GM12878 (cell line): ENCODE measurements around the gene MEMO1. TPM values are rescaled to one million over a fixed set of nuclear protein-coding genes. Genes with fewer than 3 reads are reported as not detected.

Source experiments
- ATAC-seq: fragments of 200-7000 bp; cut with Tn5 transposase; 3 replicates; pipeline ENCODE4 v1.9.1; 2020; ENCODE audit warnings: mild to moderate bottlenecking, moderate library complexity
- BruUV-seq: library from RNA; stranded (reverse); fragments of 400-500 nt; replicated peaks from 2 replicates; lab custom pipeline; 2021; lab: Mats Ljungman, UMichigan
- CTCF ChIA-PET: fragments of 300-600 bp; sonication (Branson Sonifier 250); formaldehyde crosslinking; extraction: SDS; loops from one replicate; lab custom pipeline; 2021; ENCODE audit warnings: inconsistent platforms; lab: Yijun Ruan, JAX
- POLR2A ChIA-PET: fragments of 350-600 bp; formaldehyde crosslinking; extraction: SDS; loops from one replicate; lab custom pipeline; 2021; ENCODE audit warnings: inconsistent platforms; lab: Charles Lee
- RAD21 ChIA-PET: fragments of 300-600 bp; sonication (Branson Sonifier 250); formaldehyde crosslinking; loops from one replicate; lab custom pipeline; 2023; ENCODE audit warnings: antibody characterized with exemption; ENCODE audit not compliant: unreplicated experiment; lab: Charles Lee
- SMC1A ChIA-PET: fragments of 300-600 bp; sonication (Branson Sonifier 250); formaldehyde crosslinking; loops from one replicate; lab custom pipeline; 2023; ENCODE audit not compliant: unreplicated experiment, uncharacterized antibody; lab: Charles Lee
- DNase-seq: peaks from one replicate; pipeline ENCODE4 v3.0.0-alpha.2; 2011; ENCODE audit warnings: low read depth, low spot score
- FAIRE-seq: peaks from 3 replicates; lab custom pipeline; 2011; peaks lifted over from hg19 to GRCh38; lab: Jason Lieb, UNC
- H2AFZ ChIP-seq: 2 replicates; pipeline ENCODE4 v1.6.0; 2011; ENCODE audit warnings: low read depth, low read length, control low read depth; ENCODE audit not compliant: control insufficient read depth
- H3K27ac ChIP-seq: 2 replicates; pipeline ENCODE4 v1.5.1; 2011; ENCODE audit warnings: control low read depth; ENCODE audit not compliant: control insufficient read depth, insufficient read depth
- H3K27me3 ChIP-seq, 2 experiments: replicated peaks in 1 of 2; 2 replicates each; pipeline versions ENCODE4 v1.6.0 to v1.6.1; 2011; ENCODE audit warnings: low read length in 1 of 2; ENCODE audit not compliant: control insufficient read depth in 2 of 2, insufficient read depth in 2 of 2
- H3K36me3 ChIP-seq, 2 experiments: 2 replicates each; pipeline ENCODE4 v1.5.1; 2011; ENCODE audit warnings: low read length in 1 of 2; ENCODE audit not compliant: control insufficient read depth in 2 of 2, insufficient read depth in 2 of 2
- H3K4me1 ChIP-seq: 2 replicates; pipeline ENCODE4 v1.6.1; 2011; ENCODE audit warnings: mild to moderate bottlenecking, low read length, moderate library complexity, mixed read lengths; ENCODE audit not compliant: control insufficient read depth, insufficient read depth
- H3K4me2 ChIP-seq: 2 replicates; pipeline ENCODE4 v1.6.0; 2011; ENCODE audit warnings: control low read depth; ENCODE audit not compliant: control insufficient read depth, insufficient read depth
- H3K4me3 ChIP-seq: fragments of 200-600 bp; sonication (generic); 2 replicates; pipeline ENCODE4 v1.5.1; 2016
- H3K79me2 ChIP-seq: 2 replicates; pipeline ENCODE4 v1.6.0; 2011; ENCODE audit warnings: low read length; ENCODE audit not compliant: control insufficient read depth, insufficient read depth
- H3K9ac ChIP-seq: 2 replicates; pipeline ENCODE4 v1.8.0; 2011; ENCODE audit warnings: low read length, control low read depth, mixed read lengths; ENCODE audit not compliant: control insufficient read depth, insufficient read depth
- H3K9me3 ChIP-seq: replicated peaks from 3 replicates; pipeline ENCODE4 v1.5.1; 2011; ENCODE audit warnings: mild to moderate bottlenecking, low read length; ENCODE audit not compliant: control insufficient read depth, insufficient read depth
- H4K20me1 ChIP-seq: 2 replicates; pipeline ENCODE4 v1.6.0; 2011; ENCODE audit not compliant: control insufficient read depth, insufficient read depth
- BRCA1 ChIP-seq: IDR thresholded peaks from 2 replicates; pipeline ENCODE4 v1.6.1; 2011; ENCODE audit warnings: low read depth, low read length, improper control_type of control experiment
- CEBPB ChIP-seq, 2 experiments: fragments of 150-350 bp in 1 of 2; IDR thresholded peaks; 2 replicates each; pipeline ENCODE4 v1.6.1; 2012 to 2014; ENCODE audit warnings: low read depth in 2 of 2, low read length in 2 of 2, borderline replicate concordance in 1 of 2, inconsistent platforms in 1 of 2
- EED ChIP-seq: sonication (generic); IDR thresholded peaks from 2 replicates; pipeline ENCODE4 v1.6.1; 2016; ENCODE audit warnings: antibody characterized with exemption, low read depth
- HDAC6 ChIP-seq: fragments of 200-600 bp; sonication (generic); IDR thresholded peaks from one replicate; pipeline ENCODE4 v1.8.0; 2017; ENCODE audit warnings: antibody characterized with exemption; ENCODE audit not compliant: unreplicated experiment
- IRF4 ChIP-seq: IDR thresholded peaks from 2 replicates; pipeline ENCODE4 v1.6.1; 2011; ENCODE audit warnings: low read depth, low read length
- KLF5 ChIP-seq: fragments of 450-650 bp; IDR thresholded peaks from 2 replicates; pipeline ENCODE4 v1.6.1; 2014; ENCODE audit warnings: mild to moderate bottlenecking; ENCODE audit not compliant: partially characterized antibody
- MEF2A ChIP-seq: IDR thresholded peaks from 2 replicates; pipeline ENCODE4 v1.6.1; 2011; ENCODE audit warnings: low read depth, mild to moderate bottlenecking, low read length, moderate library complexity; ENCODE audit not compliant: insufficient read depth
- NFIC ChIP-seq: IDR thresholded peaks from 2 replicates; pipeline ENCODE4 v1.6.1; 2012; ENCODE audit warnings: low read depth, mild to moderate bottlenecking, inconsistent platforms, low read length, moderate library complexity
- NR2C2 ChIP-seq: IDR thresholded peaks from 2 replicates; pipeline ENCODE4 v1.6.1; 2011; ENCODE audit warnings: borderline replicate concordance, low read depth; ENCODE audit not compliant: control insufficient read depth, insufficient read length
- NR2F1 ChIP-seq: fragments of 450-650 bp; conservative IDR thresholded peaks from 2 replicates; pipeline ENCODE4 v1.6.1; 2017; ENCODE audit warnings: mild to moderate bottlenecking
- PAX5 ChIP-seq: IDR thresholded peaks from 2 replicates; pipeline ENCODE4 v1.6.1; 2011; ENCODE audit warnings: low read depth, low read length, borderline replicate concordance
- PML ChIP-seq: IDR thresholded peaks from 2 replicates; pipeline ENCODE4 v1.6.1; 2012; ENCODE audit warnings: low read length, inconsistent platforms
- POLR2AphosphoS5 ChIP-seq: IDR thresholded peaks from 2 replicates; pipeline ENCODE4 v1.6.1; 2011; ENCODE audit warnings: mild to moderate bottlenecking, low read length, inconsistent platforms
- POU2F2 ChIP-seq: IDR thresholded peaks from 3 replicates; pipeline ENCODE4 v1.6.1; 2011; ENCODE audit warnings: low read depth, mild to moderate bottlenecking, low read length, borderline replicate concordance
- RB1 ChIP-seq: fragments of 450-650 bp; formaldehyde crosslinking; IDR thresholded peaks from 2 replicates; pipeline ENCODE4 v1.6.1; 2017; ENCODE audit warnings: mild to moderate bottlenecking, borderline replicate concordance
- SIX5 ChIP-seq: IDR thresholded peaks from 2 replicates; pipeline ENCODE4 v1.6.1; 2011; ENCODE audit warnings: mild to moderate bottlenecking, low read depth, low read length, moderate library complexity; ENCODE audit not compliant: severe bottlenecking
- SRF ChIP-seq, 2 experiments: IDR thresholded peaks; 2 replicates each; pipeline ENCODE4 v1.6.1; 2011; ENCODE audit warnings: low read depth in 2 of 2, low read length in 2 of 2, mild to moderate bottlenecking in 1 of 2, moderate library complexity in 1 of 2
- STAT3 ChIP-seq: IDR thresholded peaks from 2 replicates; pipeline ENCODE4 v1.6.1; 2011; ENCODE audit warnings: low read depth, low read length, improper control_type of control experiment
- WRNIP1 ChIP-seq: IDR thresholded peaks from 2 replicates; pipeline ENCODE4 v1.6.1; 2011; ENCODE audit warnings: low read depth, low read length, improper control_type of control experiment, borderline replicate concordance
- ZNF384 ChIP-seq: IDR thresholded peaks from 2 replicates; pipeline ENCODE4 v1.6.1; 2012; ENCODE audit warnings: low read depth, mild to moderate bottlenecking, low read length, improper control_type of control experiment, borderline replicate concordance
- WGBS: methylation state at CpG from one replicate; pipeline ENCODE4 v1.1.6; 2016; ENCODE audit warnings: low lambda C conversion rate; ENCODE audit not compliant: insufficient replicate concordance, insufficient coverage; ENCODE audit errors: missing lambda C conversion rate; 5-methylcytosine and 5-hydroxymethylcytosine counted together
- in situ Hi-C: fragments of 300-500 bp; cut with MboI; formaldehyde crosslinking; loops from 9 replicates; pipeline ENCODE4 v1.14.3; 2018; ENCODE audit warnings: mixed read lengths
- intact Hi-C: fragments of 100-400 bp; cut with micrococcal nuclease; formaldehyde crosslinking; loops from one replicate; pipeline ENCODE4 v1.14.2; 2022; ENCODE audit not compliant: unreplicated experiment
- polyA plus RNA-seq, 11 experiments: library from polyadenylated mRNA; depleted of rRNA in 4 of 11; unstranded in 6 of 11; stranded (reverse) in 5 of 11; fragments of >200 nt; fragmentation: Nextera tagmentation in 4 of 11; fragmentation: Illumina TruSeq in 1 of 11; extraction: Ambion mirVana in 4 of 11; extraction: Trizol in 1 of 11; gene quantifications; 1 replicate in 1 of 11; 2 replicates in 10 of 11; pipeline versions ENCODE4 v1.2.1 to v1.2.3, GENCODE V29; 2011 to 2016; ENCODE audit warnings: inconsistent platforms in 2 of 11, missing spikeins in 2 of 11, low read depth in 1 of 11
- total RNA-seq, 4 experiments: library from RNA; depleted of rRNA in 3 of 4; stranded (reverse); fragments of >200 nt in 3 of 4; fragmentation: Illumina TruSeq in 1 of 4; extraction: Trizol in 1 of 4; gene quantifications; 2 replicates each; pipeline versions ENCODE4 v1.2.1 to v1.2.3, GENCODE V29; 2013 to 2021
- TF ChIP-seq, protein P1 (sequence below): IDR thresholded peaks from 2 replicates; pipeline ENCODE4 v1.6.1; 2011; ENCODE audit warnings: low read depth, mild to moderate bottlenecking, low read length, moderate library complexity, borderline replicate concordance; ENCODE audit errors: extremely low read depth
- TF ChIP-seq, protein P2 (sequence below): IDR thresholded peaks from 2 replicates; pipeline ENCODE4 v1.6.1; 2011; ENCODE audit warnings: mild to moderate bottlenecking, low read depth, low read length, moderate library complexity; ENCODE audit not compliant: insufficient replicate concordance
- TF ChIP-seq, protein P3 (sequence below): IDR thresholded peaks from 2 replicates; pipeline ENCODE4 v1.6.1; 2012; ENCODE audit warnings: low read depth, low read length, improper control_type of control experiment

Gene MEMO1
- total and polyA plus RNA-seq, 10 of the 15 experiments (the other 5 are each of a cell fraction or from before 2014, with no cell fraction given), result 39.8 to 99.1 (median 72.2) TPM

DNA sequence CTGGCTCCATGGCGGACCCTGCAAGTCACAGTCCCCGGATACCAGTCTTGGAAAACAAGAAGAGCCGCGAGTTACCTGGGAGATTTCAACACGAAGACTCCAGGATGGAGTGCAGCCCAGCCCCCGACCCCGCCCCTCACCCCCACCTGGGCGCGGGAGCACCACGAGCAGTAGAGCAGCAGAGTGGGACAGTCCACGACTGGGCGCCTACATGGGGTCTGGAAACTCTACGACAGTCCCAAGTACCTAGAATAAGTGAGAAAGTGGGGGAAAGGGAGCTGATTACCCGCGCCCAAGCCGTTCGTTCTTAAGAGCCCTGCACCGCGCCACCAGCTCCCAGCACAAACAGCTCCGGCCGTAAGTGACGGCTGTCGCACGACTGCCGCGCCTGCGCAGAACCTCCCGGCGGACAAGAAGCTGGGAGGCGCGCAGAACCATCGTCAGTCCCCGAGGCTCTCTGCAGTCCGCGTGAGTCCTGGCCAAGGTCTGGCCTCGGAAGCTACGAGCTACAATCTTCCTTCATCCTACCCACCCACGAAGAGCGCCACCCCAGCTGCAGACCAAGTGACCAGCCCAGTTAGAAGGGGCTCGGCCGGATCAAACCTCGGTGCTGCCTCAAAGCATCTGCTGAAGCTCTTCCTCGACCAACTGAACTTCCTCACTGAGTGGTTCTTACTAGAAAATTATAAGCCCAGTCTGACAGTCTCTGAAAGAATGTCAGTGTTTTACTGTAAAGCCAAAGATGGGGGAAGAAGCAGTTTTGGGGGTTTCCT is 28.8 kb upstream of the MEMO1 start, which contains the start of gene DPY30:
TSS of gene DPY30 (minus strand) at position 359 of the 773 bp plus-strand sequence. CDS start at position 10, 349 bp downstream.
- peak within 1 kb of the TSS; percentile 97 for H3K4me3 ChIP-seq
- ChIA-PET CTCF (interaction anchor here (0.5 to 3.5 kb wide), 12 partner anchors 9 to 275 kb away, joined by 3 to 29 read pairs (median 4); partner anchors contain the start of gene SPAST), RAD21 (interaction anchor here (0.6 to 1.9 kb wide), 13 partner anchors 16 to 170 kb away, joined by 3 to 39 read pairs (median 3); partner anchors contain the start of genes SLC30A6 and SPAST), POLR2A (interaction anchor here (0.8 to 3.3 kb wide), 14 partner anchors 10 to 152 kb away, joined by 3 to 31 read pairs (median 6); partner anchors contain the start of genes SLC30A6 and SPAST), SMC1A (interaction anchor here (0.7 to 4.6 kb wide), 24 partner anchors 12 to 159 kb away, joined by 3 to 19 read pairs (median 4); partner anchors contain the start of genes MEMO1 and SPAST)
- intact Hi-C loops, result no loop called here
- no peaks in the 10 kb centered on the region for H4K20me1 ChIP-seq
- H3K4me2 ChIP-seq, result peak within 1 kb of the TSS; percentile 91
- peaks cover 5% of the 10 kb centered on the region for H3K79me2 ChIP-seq
- no peaks in the 10 kb centered on the region for H3K36me3 ChIP-seq
- WGBS, result under 1% methylated on average over 43 of the region's 43 CpGs
- H3K9me3 ChIP-seq, result no peaks in the 10 kb centered on the region
- no peaks in the 10 kb centered on the region for H3K27me3 ChIP-seq
- H2AFZ ChIP-seq, result peak within 1 kb of the TSS; percentile 98
- peak within 1 kb of the TSS; percentile 67 for H3K27ac ChIP-seq
- peak within 1 kb of the TSS; percentile 68 for H3K9ac ChIP-seq
- DNase-seq (peak; percentile 62), FAIRE-seq (peak; percentile 81), ATAC-seq (peak; percentile 98)
- no peaks in the 10 kb centered on the region for H3K4me1 ChIP-seq
- no TSS peak for BruUV-seq
- in situ Hi-C loops, result no loop called here
- TF ChIP-seq HDAC6, result no peak
- TF ChIP-seq BRCA1, result no peak
- peak; percentile 41; the same call in 1 of the 2 replicates for TF ChIP-seq IRF4
- TF ChIP-seq POU2F2, result peak; percentile 86
- peak; percentile 98 for TF ChIP-seq PML
- TF ChIP-seq EED, result no peak
- TF ChIP-seq SRF (IDR thresholded peaks at IDR 0.05; ENCODE audit: low read depth in 2 of 2, low read length in 2 of 2), result peak; percentile 73 to 92
- no peak for TF ChIP-seq ZNF384
- no peak for TF ChIP-seq CEBPB (IDR thresholded peaks at IDR 0.05; ENCODE audit: borderline replicate concordance in 1 of 2, low read depth in 2 of 2, low read length in 2 of 2)
- peak; percentile 7 for TF ChIP-seq SIX5
- TF ChIP-seq, protein P1, sequence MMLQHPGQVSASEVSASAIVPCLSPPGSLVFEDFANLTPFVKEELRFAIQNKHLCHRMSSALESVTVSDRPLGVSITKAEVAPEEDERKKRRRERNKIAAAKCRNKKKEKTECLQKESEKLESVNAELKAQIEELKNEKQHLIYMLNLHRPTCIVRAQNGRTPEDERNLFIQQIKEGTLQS, result peak; percentile 35; the same call in 1 of the 2 replicates
- TF ChIP-seq, protein P2, sequence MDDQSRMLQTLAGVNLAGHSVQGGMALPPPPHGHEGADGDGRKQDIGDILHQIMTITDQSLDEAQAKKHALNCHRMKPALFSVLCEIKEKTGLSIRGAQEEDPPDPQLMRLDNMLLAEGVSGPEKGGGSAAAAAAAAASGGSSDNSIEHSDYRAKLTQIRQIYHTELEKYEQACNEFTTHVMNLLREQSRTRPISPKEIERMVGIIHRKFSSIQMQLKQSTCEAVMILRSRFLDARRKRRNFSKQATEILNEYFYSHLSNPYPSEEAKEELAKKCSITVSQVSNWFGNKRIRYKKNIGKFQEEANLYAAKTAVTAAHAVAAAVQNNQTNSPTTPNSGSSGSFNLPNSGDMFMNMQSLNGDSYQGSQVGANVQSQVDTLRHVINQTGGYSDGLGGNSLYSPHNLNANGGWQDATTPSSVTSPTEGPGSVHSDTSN, result peak; percentile 24
- peak; percentile 99 for TF ChIP-seq POLR2AphosphoS5
- peak; percentile 81 for TF ChIP-seq KLF5
- TF ChIP-seq NR2F1, result no peak
- no peak for TF ChIP-seq NR2C2
- peak; percentile 55; the same call in 1 of the 2 replicates for TF ChIP-seq PAX5
- peak; percentile 87; the same call in 1 of the 2 replicates for TF ChIP-seq RB1
- no peak for TF ChIP-seq NFIC
- TF ChIP-seq WRNIP1, result peak; percentile 82; the same call in 1 of the 2 replicates
- no peak for TF ChIP-seq MEF2A
- no peak for TF ChIP-seq STAT3
- TF ChIP-seq, protein P3, sequence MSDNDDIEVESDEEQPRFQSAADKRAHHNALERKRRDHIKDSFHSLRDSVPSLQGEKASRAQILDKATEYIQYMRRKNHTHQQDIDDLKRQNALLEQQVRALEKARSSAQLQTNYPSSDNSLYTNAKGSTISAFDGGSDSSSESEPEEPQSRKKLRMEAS, result peak; percentile 84
